Bronchial epithelial cell (primary cell): ENCODE results near the gene SEMA3B. TPM values are rescaled to one million over a fixed set of nuclear protein-coding genes. Genes with fewer than 3 reads are reported as not detected.
A peak's percentile ranks its signal among the peaks of the same experiment; 100 is the strongest.
"Not testable (repeated sequence)": the region's sequence is repeated elsewhere in the genome, so short reads cannot be mapped to it uniquely, and the experiment has no call there.

Experiments used
- DNase-seq: peaks from one replicate; pipeline ENCODE4 v3.0.0-alpha.2; 2010; ENCODE audit warnings: low read depth
- FAIRE-seq: peaks from 2 replicates; lab custom pipeline; 2011; peaks lifted over from hg19 to GRCh38; lab: Jason Lieb, UNC
- H3K27me3 ChIP-seq: 2 replicates; pipeline ENCODE4 v1.5.1; 2011; ENCODE audit warnings: low read length; ENCODE audit not compliant: control insufficient read depth, insufficient read depth
- H3K36me3 ChIP-seq: 2 replicates; pipeline ENCODE4 v1.5.1; 2011; ENCODE audit warnings: low read length; ENCODE audit not compliant: control insufficient read depth, insufficient read depth
- H3K4me3 ChIP-seq: 2 replicates; pipeline ENCODE4 v1.5.1; 2011; ENCODE audit warnings: mild to moderate bottlenecking, low read depth, low read length, control low read depth
- total RNA-seq: library from RNA; depleted of rRNA; stranded (reverse); fragments of >200 nt; gene quantifications from 2 replicates; pipeline ENCODE4 v1.2.1, GENCODE V29; 2014
- TF ChIP-seq, protein P1 (sequence below): IDR thresholded peaks from 2 replicates; pipeline ENCODE4 v1.5.1; 2011; ENCODE audit warnings: mild to moderate bottlenecking, moderate library complexity, low read length, control low read depth, inconsistent platforms; ENCODE audit not compliant: insufficient read depth, severe bottlenecking

SEMA3B gene
- total RNA-seq, 1 donor from 2014 or later, result 7.1 TPM

GRCh38 chr3:50260942-50261441 lies 8.0 kb upstream of the SEMA3B start:
- peaks cover 16% of the 10 kb centered on the region for H3K36me3 ChIP-seq
- DNase-seq, result no peak
- TF ChIP-seq, protein P1, sequence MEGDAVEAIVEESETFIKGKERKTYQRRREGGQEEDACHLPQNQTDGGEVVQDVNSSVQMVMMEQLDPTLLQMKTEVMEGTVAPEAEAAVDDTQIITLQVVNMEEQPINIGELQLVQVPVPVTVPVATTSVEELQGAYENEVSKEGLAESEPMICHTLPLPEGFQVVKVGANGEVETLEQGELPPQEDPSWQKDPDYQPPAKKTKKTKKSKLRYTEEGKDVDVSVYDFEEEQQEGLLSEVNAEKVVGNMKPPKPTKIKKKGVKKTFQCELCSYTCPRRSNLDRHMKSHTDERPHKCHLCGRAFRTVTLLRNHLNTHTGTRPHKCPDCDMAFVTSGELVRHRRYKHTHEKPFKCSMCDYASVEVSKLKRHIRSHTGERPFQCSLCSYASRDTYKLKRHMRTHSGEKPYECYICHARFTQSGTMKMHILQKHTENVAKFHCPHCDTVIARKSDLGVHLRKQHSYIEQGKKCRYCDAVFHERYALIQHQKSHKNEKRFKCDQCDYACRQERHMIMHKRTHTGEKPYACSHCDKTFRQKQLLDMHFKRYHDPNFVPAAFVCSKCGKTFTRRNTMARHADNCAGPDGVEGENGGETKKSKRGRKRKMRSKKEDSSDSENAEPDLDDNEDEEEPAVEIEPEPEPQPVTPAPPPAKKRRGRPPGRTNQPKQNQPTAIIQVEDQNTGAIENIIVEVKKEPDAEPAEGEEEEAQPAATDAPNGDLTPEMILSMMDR, result no peak
- H3K4me3 ChIP-seq, result no peak overlapping the region
- FAIRE-seq, result no peak
- H3K27me3 ChIP-seq, result no peaks in the 10 kb centered on the region

DNA sequence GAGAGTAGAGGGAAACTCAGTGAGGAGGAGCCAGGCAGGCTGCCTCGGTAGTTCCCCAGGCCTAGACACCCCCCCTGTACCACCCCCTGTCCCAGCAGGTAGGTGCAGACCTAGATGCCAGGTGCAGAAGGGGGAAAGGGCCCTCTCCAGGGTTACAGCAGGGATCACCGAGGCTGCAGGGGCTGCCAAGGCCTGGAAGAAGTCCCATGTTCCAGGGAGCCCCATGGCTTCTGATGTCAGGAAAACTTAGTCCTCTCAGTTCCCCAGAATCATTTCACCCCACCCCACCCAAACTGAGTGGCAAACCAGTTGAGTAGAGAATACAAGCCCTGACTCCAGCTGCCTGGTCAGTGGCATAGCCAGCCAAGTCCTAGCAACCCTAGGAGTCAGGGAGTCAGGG lies 7.4 kb upstream of the SEMA3B start:
- Histone ChIP-seq H3K36me3 (peaks cover 11% of the 10 kb centered on the region), H3K4me3 (no peak overlapping the region), H3K27me3 (no peaks in the 10 kb centered on the region)
- TF ChIP-seq, protein P1, result no peak
- FAIRE-seq, result no peak
- DNase-seq, result no peak

GRCh38 chr3:50262200-50262599 lies 6.7 kb upstream of the SEMA3B start:
- not testable (repeated sequence) for H3K36me3 ChIP-seq, H3K27me3 ChIP-seq, FAIRE-seq, H3K4me3 ChIP-seq, DNase-seq

GRCh38 chr3:50262778-50263177 lies 6.2 kb upstream of the SEMA3B start:
- Histone ChIP-seq H3K36me3 (peaks cover 1% of the 10 kb centered on the region), H3K27me3 (no peaks in the 10 kb centered on the region), H3K4me3 (no peak overlapping the region)
- DNase-seq (no peak), FAIRE-seq (no peak)
- TF ChIP-seq, protein P1, result no peak

- FAIRE-seq (no peak), DNase-seq (no peak)
- H3K36me3 ChIP-seq, result no peaks in the 10 kb centered on the region
- no peaks in the 10 kb centered on the region for H3K27me3 ChIP-seq
- H3K4me3 ChIP-seq, result no peak overlapping the region
- TF ChIP-seq, protein P1, result no peak
Measured at GRCh38 chr3:50263478-50264382, 5.2 kb upstream of the SEMA3B start.

- Histone ChIP-seq H3K36me3 (no peaks in the 10 kb centered on the region), H3K27me3 (no peaks in the 10 kb centered on the region), H3K4me3 (no peak overlapping the region)
- no peak for FAIRE-seq
- TF ChIP-seq, protein P1, result no peak
- peak; percentile 79 for DNase-seq
Measured at GRCh38 chr3:50264383-50264963, 4.5 kb upstream of the SEMA3B start.
